GM19468 (cell line): ENCODE data around the gene CALR3.
"Not testable (repeated sequence)": the region's sequence is repeated elsewhere in the genome, so short reads cannot be mapped to it uniquely, and the experiment has no call there.

Source experiments
- ATAC-seq: cut with Tn5 transposase; IDR thresholded peaks from one replicate; pipeline ENCODE4 v1.9.1; 2021; ENCODE audit warnings: mild to moderate bottlenecking, moderate library complexity, moderate number of reproducible peaks; ENCODE audit not compliant: unreplicated experiment; ENCODE audit errors: extremely low read depth

CALR3 gene

GRCh38 chr19:16461630-16462051 is 34.3 kb downstream of the CALR3 start:
- no peak for ATAC-seq

- ATAC-seq: no peak
Observed at GRCh38 chr19:16460454-16460853, 35.5 kb downstream of the CALR3 start.

DNA sequence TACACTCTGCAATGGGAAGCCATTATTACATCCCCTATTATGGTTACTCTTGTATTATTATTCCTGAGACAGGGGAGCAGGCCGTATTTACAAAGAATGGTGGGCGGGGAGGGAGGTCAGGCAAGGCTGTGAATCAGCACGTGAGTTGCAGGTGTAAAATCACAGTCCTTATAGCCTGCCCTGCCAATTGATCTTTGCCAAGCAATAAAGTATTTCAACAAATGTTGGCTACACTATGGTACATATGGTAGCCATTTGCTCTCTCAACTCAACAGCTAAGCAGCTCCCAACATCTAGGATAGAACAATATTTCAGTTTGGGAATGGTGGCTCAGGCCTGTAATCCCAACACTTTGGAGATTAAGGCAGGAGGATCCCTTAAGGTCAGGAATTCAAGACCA is 36.3 kb downstream of the CALR3 start:
- ATAC-seq: no peak

GRCh38 chr19:16458391-16459341 is 37.3 kb downstream of the CALR3 start:
- ATAC-seq: no peak

- no peak for ATAC-seq
Observed at GRCh38 chr19:16457954-16458331, 38.0 kb downstream of the CALR3 start.

DNA sequence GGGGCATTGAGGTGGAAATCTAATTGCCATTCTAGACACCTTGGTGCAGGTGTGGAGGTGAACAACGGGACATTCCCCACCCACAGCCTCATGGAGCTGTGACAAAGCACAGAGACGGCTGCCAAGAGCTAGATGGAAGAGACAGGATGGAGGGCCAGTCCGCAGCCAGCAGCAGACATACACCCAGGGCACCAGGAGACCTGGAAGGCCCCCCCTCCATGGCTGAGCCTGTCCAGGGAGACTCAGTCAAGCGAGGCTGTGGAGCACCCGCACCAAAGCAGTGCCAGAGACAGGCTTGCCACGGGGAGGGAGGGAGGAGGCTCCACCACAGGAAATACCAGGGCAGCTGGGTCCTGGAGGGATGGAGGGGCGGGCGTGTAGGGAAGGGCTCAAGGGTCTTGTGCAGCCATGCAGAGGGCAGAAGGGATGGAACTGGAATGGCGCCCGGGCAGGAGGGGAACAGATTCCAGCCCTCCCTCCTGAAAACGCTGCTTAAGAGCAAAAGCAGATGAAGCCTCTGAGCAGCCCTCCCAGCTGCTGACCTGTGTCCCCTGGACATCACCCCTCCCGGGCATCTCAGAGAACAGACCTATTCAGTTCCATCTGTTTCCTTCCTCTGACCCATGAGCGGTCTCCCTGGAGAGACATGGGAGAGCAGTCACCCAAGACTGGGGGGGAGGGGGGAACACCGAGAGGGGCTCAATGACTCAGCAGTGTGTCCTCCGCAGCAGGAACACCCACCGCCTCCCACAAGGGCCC is 38.6 kb downstream of the CALR3 start:
- no peak for ATAC-seq

DNA sequence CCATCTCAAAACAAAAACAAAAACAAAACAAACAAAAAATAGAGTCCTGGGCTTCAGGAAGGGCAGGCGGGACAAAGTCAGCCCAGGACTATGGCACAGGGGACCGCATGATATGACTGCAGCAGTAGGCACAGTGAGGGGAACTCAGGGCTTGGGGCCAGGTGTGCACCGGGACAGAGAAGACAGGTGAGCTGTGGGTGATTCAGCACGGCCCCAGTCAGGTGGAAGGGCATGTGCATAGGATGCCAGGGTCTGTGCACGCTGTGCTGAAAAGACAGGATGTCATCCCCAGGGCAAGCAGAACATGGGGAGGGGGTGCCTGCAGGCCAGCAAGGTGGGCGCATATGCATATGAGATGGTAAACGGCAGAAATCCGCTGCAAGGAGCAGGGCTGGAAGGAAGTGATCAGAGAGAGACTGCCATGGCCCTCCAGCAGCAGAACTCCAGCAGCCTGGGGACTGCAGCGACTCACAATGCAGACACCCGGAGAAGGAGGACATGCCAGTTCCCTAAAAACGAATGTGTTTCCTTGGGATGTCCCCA is 39.2 kb downstream of the CALR3 start:
- no peak for ATAC-seq

GRCh38 chr19:16455489-16455888 is 40.5 kb downstream of the CALR3 start:
- ATAC-seq: no peak

GRCh38 chr19:16454351-16454918 is 41.5 kb downstream of the CALR3 start:
- no peak for ATAC-seq

- no peak for ATAC-seq
Observed at GRCh38 chr19:16452325-16452724, 43.6 kb downstream of the CALR3 start.

GRCh38 chr19:16449330-16449961 is 46.5 kb downstream of the CALR3 start:
- ATAC-seq: no peak

DNA sequence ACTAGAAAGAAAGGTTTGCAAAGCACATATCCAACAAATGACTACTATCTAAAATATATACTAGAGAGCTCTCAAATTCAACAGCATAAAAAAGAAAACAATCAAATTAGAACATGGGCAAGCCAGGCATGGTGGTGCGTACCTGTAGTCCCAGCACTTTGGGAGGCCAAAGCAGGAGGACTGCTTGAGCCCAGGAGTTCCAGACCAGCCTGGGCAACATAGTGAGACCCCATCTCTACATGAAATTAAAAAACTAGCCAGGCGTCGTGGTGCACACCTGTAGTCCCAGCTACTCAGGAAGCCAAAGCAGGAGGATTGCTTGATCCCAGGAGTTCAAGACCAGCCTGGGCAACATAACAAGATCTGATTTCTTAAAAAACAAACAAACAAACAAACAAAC is 47.1 kb downstream of the CALR3 start:
- ATAC-seq: not testable (repeated sequence)

GRCh38 chr19:16446724-16447368 is 49.1 kb downstream of the CALR3 start:
- no peak for ATAC-seq

DNA sequence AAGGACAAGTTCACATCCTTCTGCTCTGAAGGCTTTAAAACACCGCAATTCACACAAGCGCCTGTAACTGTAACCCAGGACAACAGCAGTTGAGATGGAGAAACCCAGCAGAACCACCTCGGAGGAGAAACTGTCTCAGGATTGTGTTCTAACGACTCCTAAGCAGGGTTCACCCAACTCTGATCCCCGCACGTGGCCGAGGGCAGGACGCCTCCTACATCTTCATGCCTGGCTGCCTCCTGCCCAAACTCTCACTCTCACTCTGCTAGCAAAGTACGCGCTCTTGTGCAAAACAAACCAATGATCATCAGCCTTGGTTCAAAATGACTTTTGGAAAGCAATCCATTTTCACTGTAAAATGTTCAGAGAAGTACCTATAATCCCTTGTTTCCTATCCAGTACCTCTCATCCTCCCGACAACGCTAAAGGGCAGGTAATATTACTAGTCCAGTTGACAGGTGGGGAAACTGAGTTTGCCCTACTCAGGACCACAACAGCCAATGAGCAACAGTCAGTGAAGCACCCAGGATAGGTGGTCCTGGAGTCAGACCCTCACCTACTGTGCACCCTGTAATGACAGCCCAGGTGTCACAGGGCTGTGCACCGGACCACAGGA is 49.8 kb downstream of the CALR3 start:
- no peak for ATAC-seq

DNA sequence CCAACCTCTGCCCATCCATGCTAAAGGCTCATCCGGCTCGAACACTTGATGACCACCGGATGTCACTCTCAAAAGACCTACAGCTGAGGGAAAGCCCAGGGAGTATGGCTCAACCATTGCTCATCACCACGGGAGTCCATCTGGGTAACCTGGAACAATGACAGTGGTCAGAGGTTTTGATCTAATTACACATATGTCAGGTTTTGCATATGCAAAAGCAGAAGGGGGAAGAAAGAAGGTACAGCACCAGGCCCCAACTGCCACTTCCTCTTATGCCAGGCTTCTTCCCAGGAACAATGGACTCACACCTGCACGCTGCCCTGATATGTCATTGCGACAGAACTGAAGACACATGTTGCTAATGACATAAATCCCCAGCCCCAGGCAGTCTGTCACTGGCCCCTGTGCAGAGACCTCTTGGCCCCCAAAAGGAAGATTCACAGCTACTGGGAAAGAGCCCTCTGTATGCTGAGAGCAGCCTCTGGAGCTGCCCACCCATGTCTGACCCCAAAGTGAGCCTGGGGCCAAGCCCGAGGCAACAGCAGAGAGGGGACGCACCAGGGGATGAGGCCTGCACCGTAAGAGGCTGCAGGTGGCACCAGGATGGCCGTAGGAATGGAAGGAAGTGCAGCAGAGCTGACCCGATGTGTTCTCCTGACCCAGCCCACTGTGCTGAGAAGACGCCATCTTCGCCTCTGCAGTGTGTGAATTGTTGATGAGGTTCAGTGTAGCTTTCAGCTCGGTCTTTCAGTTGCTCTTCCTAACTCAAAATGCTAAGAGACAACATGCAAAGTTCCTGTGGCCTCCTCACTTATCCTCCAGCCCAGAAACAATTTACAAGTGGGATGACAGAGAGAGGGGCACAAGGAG is 50.5 kb downstream of the CALR3 start:
- no peak for ATAC-seq

DNA sequence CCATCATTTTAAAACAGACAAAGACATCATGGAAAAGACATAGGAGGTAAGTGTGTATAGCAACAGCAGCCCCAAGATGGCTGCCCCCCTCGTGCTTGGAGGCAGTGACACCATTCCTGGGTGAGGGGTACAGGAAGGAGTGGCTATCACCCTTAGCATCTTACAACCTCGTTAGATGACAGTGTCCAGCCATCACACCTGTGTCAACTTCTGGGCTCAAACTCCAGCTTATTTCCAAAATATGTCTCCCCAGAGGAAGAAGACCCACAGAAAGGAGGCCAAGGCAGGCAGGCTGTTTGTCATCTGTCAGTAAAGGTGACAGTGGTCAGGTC is 51.7 kb downstream of the CALR3 start:
- no peak for ATAC-seq

DNA sequence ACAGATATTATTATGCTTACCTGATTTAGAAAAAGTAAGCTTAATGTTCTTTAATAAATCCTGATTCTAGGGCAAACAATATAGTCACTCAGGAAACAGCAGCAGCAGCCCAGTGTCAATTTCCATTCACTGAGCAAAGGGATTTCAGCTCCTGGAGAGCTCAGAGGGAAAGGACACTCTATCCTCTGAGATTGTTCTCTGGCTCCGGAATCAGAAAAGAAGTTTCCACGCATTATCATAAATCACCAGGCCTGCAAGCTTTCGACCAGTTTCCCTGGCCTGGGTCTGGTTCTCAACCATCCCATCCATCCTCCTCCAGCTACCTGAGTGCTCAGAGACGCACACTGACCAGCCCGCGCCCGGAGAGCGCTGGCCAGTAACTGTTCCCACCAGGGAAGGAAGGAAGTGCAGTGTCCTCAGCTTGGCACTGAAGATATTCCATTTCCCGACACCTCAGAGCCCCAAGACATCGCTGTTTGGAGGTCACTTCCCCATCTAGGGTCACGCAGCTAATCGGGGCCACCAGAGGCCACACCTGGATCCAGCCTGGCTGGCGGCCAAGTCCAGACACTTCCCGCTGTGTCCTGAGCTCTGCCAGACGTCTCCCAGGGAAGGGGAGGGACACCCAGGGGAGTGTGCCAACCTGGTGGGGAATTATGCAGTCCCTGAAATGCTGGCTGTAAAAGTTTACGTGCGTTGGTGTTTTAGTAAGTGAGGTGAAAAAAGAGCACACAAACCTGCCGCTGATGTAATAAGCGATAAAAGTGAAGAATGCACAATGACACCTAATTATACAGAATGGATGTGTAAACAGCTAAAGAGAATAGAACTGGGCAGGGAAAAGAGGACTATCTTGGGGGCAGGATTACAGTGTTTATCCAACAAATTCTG is 53.3 kb downstream of the CALR3 start:
- no peak for ATAC-seq
